CD14-positive monocyte (primary cell): ENCODE data around the gene FAM168B. TPM values are rescaled to one million over a fixed set of nuclear protein-coding genes. Genes with fewer than 3 reads are reported as not detected.

Experiments
- DNase-seq, 3 donors: peaks; one replicate each; pipeline ENCODE4 v3.0.0-alpha.2; 2011 to 2022
- H2AFZ ChIP-seq: 2 replicates; pipeline ENCODE4 v1.6.0; 2012; ENCODE audit warnings: mild to moderate bottlenecking, low read depth, low read length, inconsistent platforms; ENCODE audit not compliant: insufficient read depth, poor library complexity, severe bottlenecking
- H3K27ac ChIP-seq, 2 donors: 1 replicate in 1 of 2; 2 replicates in 1 of 2; pipeline ENCODE4 v1.5.1; 2012 to 2013; ENCODE audit warnings: low read length in 2 of 2, control low read depth in 1 of 2, inconsistent platforms in 1 of 2, low read depth in 1 of 2, mild to moderate bottlenecking in 1 of 2
- H3K27me3 ChIP-seq, 2 donors: one replicate each; pipeline versions ENCODE4 v1.6.0 to v1.6.1; 2011 to 2013; ENCODE audit warnings: low read length in 2 of 2; ENCODE audit not compliant: control insufficient read depth in 2 of 2, insufficient read depth in 2 of 2
- H3K36me3 ChIP-seq, 2 donors: replicated peaks in 1 of 2; 1 replicate in 1 of 2; 2 replicates in 1 of 2; pipeline versions ENCODE4 v1.5.1 to v1.6.1; 2012 to 2013; ENCODE audit warnings: low read length in 2 of 2, control low read depth in 1 of 2, inconsistent platforms in 1 of 2, mild to moderate bottlenecking in 1 of 2; ENCODE audit not compliant: insufficient read depth in 2 of 2, control insufficient read depth in 1 of 2
- H3K4me1 ChIP-seq, 2 donors: 1 replicate in 1 of 2; 2 replicates in 1 of 2; pipeline versions ENCODE4 v1.5.1 to v1.6.1; 2012 to 2013; ENCODE audit warnings: low read length in 2 of 2, control low read depth in 1 of 2, inconsistent platforms in 1 of 2, mild to moderate bottlenecking in 1 of 2, moderate library complexity in 1 of 2; ENCODE audit not compliant: insufficient read depth in 2 of 2, control insufficient read depth in 1 of 2
- H3K4me2 ChIP-seq: replicated peaks from 2 replicates; pipeline ENCODE3; 2012; ENCODE audit warnings: low read length, moderate library complexity, mild to moderate bottlenecking; ENCODE audit not compliant: poor library complexity, severe bottlenecking; ENCODE audit errors: extremely low read depth
- H3K4me3 ChIP-seq, 3 experiments: fragments of 200-600 bp in 1 of 3; sonication (generic) in 1 of 3; replicated peaks in 1 of 3; 1 replicate in 2 of 3; 2 replicates in 1 of 3; pipeline ENCODE4 v1.5.1; 2011 to 2013; ENCODE audit warnings: low read length in 3 of 3, mild to moderate bottlenecking in 3 of 3, control low read depth in 2 of 3, low read depth in 2 of 3, inconsistent platforms in 1 of 3, moderate library complexity in 1 of 3
- H3K79me2 ChIP-seq: 2 replicates; pipeline ENCODE4 v1.6.0; 2012; ENCODE audit warnings: mild to moderate bottlenecking, control low read depth, inconsistent platforms, low read length, moderate library complexity; ENCODE audit not compliant: insufficient read depth
- H3K9ac ChIP-seq: 2 replicates; pipeline ENCODE4 v1.6.0; 2017; ENCODE audit warnings: low read length, mild to moderate bottlenecking; ENCODE audit not compliant: insufficient read depth, poor library complexity, severe bottlenecking
- H3K9me3 ChIP-seq, 2 donors: replicated peaks in 1 of 2; 1 replicate in 1 of 2; 2 replicates in 1 of 2; pipeline versions ENCODE4 v1.5.1 to v1.6.1; 2012 to 2013; ENCODE audit warnings: low read length in 2 of 2, control low read depth in 1 of 2; ENCODE audit not compliant: control insufficient read depth in 1 of 2, insufficient read depth in 1 of 2
- H4K20me1 ChIP-seq: 2 replicates; pipeline ENCODE4 v1.6.0; 2012; ENCODE audit warnings: mild to moderate bottlenecking, low read length, control low read depth, moderate library complexity; ENCODE audit not compliant: insufficient read depth
- H3K27ac Mint-ChIP-seq, 7 donors: one replicate each; pipeline ENCODE4 v1.8.0; 2020; ENCODE audit warnings: mild to moderate bottlenecking in 7 of 7, mixed read lengths in 7 of 7, moderate library complexity in 6 of 7, inconsistent platforms in 2 of 7
- H3K27me3 Mint-ChIP-seq, 3 donors: one replicate each; pipeline ENCODE4 v1.8.0; 2021 to 2022; ENCODE audit warnings: low read depth in 3 of 3, mild to moderate bottlenecking in 3 of 3, mixed read lengths in 3 of 3, moderate library complexity in 3 of 3, inconsistent platforms in 1 of 3
- H3K36me3 Mint-ChIP-seq, 2 donors: one replicate each; pipeline ENCODE4 v1.8.0; 2020; ENCODE audit warnings: mixed read lengths in 2 of 2, inconsistent platforms in 1 of 2, mild to moderate bottlenecking in 1 of 2
- H3K4me1 Mint-ChIP-seq: one replicate; pipeline ENCODE4 v1.8.0; 2020; ENCODE audit warnings: mild to moderate bottlenecking, mixed read lengths
- H3K4me3 Mint-ChIP-seq, 2 donors: one replicate each; pipeline ENCODE4 v1.8.0; 2020; ENCODE audit warnings: mild to moderate bottlenecking in 2 of 2, mixed read lengths in 2 of 2, moderate library complexity in 1 of 2
- H3K9me3 Mint-ChIP-seq, 7 donors: one replicate each; pipeline ENCODE4 v1.8.0; 2020 to 2022; ENCODE audit warnings: mixed read lengths in 7 of 7, mild to moderate bottlenecking in 6 of 7, moderate library complexity in 6 of 7, inconsistent platforms in 2 of 7
- WGBS: methylation state at CpG from one replicate; pipeline ENCODE4 v1.1.5; 2013; ENCODE audit warnings: missing lambda C conversion rate; ENCODE audit not compliant: insufficient coverage; 5-methylcytosine and 5-hydroxymethylcytosine counted together
- intact Hi-C, 2 donors: fragments of 100-400 bp; cut with micrococcal nuclease; formaldehyde crosslinking; loops; one replicate each; pipeline versions ENCODE4 v1.15.0 to v1.15.1; 2023
- polyA plus RNA-seq, 3 donors: library from polyadenylated mRNA; depleted of rRNA in 1 of 3; unstranded in 2 of 3; stranded (reverse) in 1 of 3; fragments of 300-500 nt in 2 of 3; fragments of >200 nt in 1 of 3; fragmentation: Illumina TruSeq in 2 of 3; gene quantifications; 1 replicate in 2 of 3; 2 replicates in 1 of 3; pipeline ENCODE4 v1.2.3, GENCODE V29; 2012 to 2021
- TF ChIP-seq, protein P1 (sequence below): fragments of 200-600 bp; IDR thresholded peaks from one replicate; pipeline ENCODE4 v1.8.0; 2022; ENCODE audit warnings: antibody characterized with exemption, mild to moderate bottlenecking

The FAM168B gene
- polyA plus RNA-seq, 3 donors = 20.5 to 33.2 (median 22.6) TPM

GRCh38 chr2:131046918-131047652, 46.2 kb downstream of the FAM168B start:
- peaks cover 53 to 57% of the 10 kb centered on the region in 2 donors for H3K36me3 Mint-ChIP-seq
- H3K4me1 Mint-ChIP-seq = no peaks in the 10 kb centered on the region
- H3K9me3 Mint-ChIP-seq = no peaks in the 10 kb centered on the region

GRCh38 chr2:131046028-131046917, 47.0 kb downstream of the FAM168B start:
- no peak overlapping the region for H3K4me2 ChIP-seq
- DNase-seq = no peak
- Mint-ChIP-seq H3K4me1 (no peaks in the 10 kb centered on the region), H3K27ac (peak overlapping the region in 1 of 7 donors; percentile 59), H3K27me3 (peaks cover 6 to 14% (median 13%) of the 10 kb centered on the region in 3 donors), H3K36me3 (peaks cover 45 to 49% of the 10 kb centered on the region in 2 donors), H3K9me3 (peaks cover 0 to under 1% (median 0%) of the 10 kb centered on the region in 7 donors), H3K4me3 (no peak overlapping the region)
- H3K79me2 ChIP-seq = no peaks in the 10 kb centered on the region
- no peak overlapping the region for H2AFZ ChIP-seq
- peaks cover 0 to 5% of the 10 kb centered on the region in 2 donors for H3K27me3 ChIP-seq
- H4K20me1 ChIP-seq = peaks cover 18% of the 10 kb centered on the region
- no peaks in the 10 kb centered on the region for H3K9me3 ChIP-seq
- peaks cover 41 to 51% of the 10 kb centered on the region in 2 donors for H3K36me3 ChIP-seq
- 93% methylated on average over 24 of the region's 32 CpGs for WGBS
- TF ChIP-seq, protein P1, sequence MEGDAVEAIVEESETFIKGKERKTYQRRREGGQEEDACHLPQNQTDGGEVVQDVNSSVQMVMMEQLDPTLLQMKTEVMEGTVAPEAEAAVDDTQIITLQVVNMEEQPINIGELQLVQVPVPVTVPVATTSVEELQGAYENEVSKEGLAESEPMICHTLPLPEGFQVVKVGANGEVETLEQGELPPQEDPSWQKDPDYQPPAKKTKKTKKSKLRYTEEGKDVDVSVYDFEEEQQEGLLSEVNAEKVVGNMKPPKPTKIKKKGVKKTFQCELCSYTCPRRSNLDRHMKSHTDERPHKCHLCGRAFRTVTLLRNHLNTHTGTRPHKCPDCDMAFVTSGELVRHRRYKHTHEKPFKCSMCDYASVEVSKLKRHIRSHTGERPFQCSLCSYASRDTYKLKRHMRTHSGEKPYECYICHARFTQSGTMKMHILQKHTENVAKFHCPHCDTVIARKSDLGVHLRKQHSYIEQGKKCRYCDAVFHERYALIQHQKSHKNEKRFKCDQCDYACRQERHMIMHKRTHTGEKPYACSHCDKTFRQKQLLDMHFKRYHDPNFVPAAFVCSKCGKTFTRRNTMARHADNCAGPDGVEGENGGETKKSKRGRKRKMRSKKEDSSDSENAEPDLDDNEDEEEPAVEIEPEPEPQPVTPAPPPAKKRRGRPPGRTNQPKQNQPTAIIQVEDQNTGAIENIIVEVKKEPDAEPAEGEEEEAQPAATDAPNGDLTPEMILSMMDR = no peak
- no peak overlapping the region for H3K27ac ChIP-seq
- no peaks in the 10 kb centered on the region for H3K4me1 ChIP-seq
- H3K4me3 ChIP-seq = no peak overlapping the region
- intact Hi-C loops = no loop called here
- no peak overlapping the region for H3K9ac ChIP-seq

More at GRCh38 chr2:131046918-131047652, 46.2 kb downstream of the FAM168B start:
- TF ChIP-seq, protein P1 = no peak
- H3K36me3 ChIP-seq = peaks cover 49 to 59% of the 10 kb centered on the region in 2 donors
- no peak overlapping the region for H3K4me2 ChIP-seq
- no peaks in the 10 kb centered on the region for H3K79me2 ChIP-seq
- no peak overlapping the region for H3K4me3 ChIP-seq
- H3K4me3 Mint-ChIP-seq = no peak overlapping the region
- no peak overlapping the region for H3K27ac ChIP-seq
- peaks cover 0 to 6% (median 6%) of the 10 kb centered on the region in 3 donors for H3K27me3 Mint-ChIP-seq
- H3K9me3 ChIP-seq = no peaks in the 10 kb centered on the region
- no peak for DNase-seq
- intact Hi-C loops = no loop called here
- H3K27ac Mint-ChIP-seq = peak overlapping the region in 3 of 7 donors; percentile 10 to 60 (median 44)
- H2AFZ ChIP-seq = no peak overlapping the region
- WGBS = 96% methylated on average over 8 of the region's 18 CpGs
- H4K20me1 ChIP-seq = peaks cover 24% of the 10 kb centered on the region
- H3K27me3 ChIP-seq = no peaks in the 10 kb centered on the region
- no peaks in the 10 kb centered on the region for H3K4me1 ChIP-seq
- no peak overlapping the region for H3K9ac ChIP-seq
